Fibroblast of gingiva (primary cell): ENCODE results near the gene PCDH17.
A peak's percentile ranks its signal among the peaks of the same experiment; 100 is the strongest.

Experiments used
- DNase-seq: peaks from one replicate; pipeline ENCODE4 v3.0.0-alpha.2; 2011; ENCODE audit warnings: low read depth

Gene PCDH17, protein sequence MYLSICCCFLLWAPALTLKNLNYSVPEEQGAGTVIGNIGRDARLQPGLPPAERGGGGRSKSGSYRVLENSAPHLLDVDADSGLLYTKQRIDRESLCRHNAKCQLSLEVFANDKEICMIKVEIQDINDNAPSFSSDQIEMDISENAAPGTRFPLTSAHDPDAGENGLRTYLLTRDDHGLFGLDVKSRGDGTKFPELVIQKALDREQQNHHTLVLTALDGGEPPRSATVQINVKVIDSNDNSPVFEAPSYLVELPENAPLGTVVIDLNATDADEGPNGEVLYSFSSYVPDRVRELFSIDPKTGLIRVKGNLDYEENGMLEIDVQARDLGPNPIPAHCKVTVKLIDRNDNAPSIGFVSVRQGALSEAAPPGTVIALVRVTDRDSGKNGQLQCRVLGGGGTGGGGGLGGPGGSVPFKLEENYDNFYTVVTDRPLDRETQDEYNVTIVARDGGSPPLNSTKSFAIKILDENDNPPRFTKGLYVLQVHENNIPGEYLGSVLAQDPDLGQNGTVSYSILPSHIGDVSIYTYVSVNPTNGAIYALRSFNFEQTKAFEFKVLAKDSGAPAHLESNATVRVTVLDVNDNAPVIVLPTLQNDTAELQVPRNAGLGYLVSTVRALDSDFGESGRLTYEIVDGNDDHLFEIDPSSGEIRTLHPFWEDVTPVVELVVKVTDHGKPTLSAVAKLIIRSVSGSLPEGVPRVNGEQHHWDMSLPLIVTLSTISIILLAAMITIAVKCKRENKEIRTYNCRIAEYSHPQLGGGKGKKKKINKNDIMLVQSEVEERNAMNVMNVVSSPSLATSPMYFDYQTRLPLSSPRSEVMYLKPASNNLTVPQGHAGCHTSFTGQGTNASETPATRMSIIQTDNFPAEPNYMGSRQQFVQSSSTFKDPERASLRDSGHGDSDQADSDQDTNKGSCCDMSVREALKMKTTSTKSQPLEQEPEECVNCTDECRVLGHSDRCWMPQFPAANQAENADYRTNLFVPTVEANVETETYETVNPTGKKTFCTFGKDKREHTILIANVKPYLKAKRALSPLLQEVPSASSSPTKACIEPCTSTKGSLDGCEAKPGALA (N-terminal part only)

DNA sequence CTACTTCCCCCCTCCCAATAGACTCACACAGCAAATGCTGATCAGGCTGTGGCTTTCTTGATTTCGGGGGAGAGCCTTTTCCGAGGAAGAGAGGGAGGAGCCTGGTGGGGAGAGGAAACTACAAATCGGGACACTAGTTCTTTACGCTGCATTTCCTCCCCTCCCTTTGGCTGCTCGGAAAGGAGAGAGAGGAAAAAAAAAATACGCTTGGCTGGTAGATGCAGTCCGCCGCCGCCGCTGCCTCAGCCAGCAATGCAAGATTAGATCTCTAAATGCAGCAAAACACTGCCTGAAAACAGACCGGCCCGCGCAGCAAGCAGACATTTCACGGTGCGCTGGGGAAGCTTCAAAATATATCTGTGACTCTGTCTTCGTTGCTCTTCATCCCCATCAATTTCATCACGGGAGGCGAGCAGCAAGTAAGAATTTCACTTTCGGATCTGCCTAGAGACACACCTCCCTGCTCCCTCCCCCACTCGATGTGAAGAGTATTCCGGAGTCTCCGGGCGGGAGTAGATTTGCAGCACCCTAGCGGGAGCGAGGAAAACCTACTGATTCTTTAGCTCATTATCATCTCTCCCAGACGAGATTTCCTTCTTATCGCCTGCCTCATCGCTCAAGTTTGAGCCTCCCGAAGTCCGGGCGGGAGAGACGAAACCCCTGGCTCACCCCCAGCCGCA, at the start of gene PCDH17:
PCDH17 (plus strand) TSS at position 149 of the 680 bp plus-strand sequence. CDS start 803 bp downstream, outside the sequence.
- DNase-seq, result peak; percentile 6

DNA sequence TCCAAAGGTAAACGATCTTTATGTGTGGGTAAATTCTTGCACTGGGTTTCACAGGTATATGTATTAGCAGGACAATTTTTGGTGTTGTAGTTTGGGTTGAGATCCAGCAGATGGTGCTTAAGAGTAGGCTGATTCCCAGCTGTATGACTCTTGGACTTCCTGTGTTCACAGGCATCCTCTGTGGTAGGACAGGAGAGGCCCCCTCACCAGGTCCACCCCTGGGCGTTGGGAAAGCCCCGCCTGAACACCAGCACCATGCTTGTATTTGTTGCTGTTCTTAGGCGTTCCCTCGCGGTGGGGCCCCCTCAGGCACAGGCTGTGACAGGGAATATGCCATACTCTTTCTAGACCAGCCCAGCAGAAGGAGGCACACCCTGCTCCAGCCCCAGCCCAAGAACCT, 49.5 kb upstream of the PCDH17 start:
- DNase-seq, result no peak

DNA sequence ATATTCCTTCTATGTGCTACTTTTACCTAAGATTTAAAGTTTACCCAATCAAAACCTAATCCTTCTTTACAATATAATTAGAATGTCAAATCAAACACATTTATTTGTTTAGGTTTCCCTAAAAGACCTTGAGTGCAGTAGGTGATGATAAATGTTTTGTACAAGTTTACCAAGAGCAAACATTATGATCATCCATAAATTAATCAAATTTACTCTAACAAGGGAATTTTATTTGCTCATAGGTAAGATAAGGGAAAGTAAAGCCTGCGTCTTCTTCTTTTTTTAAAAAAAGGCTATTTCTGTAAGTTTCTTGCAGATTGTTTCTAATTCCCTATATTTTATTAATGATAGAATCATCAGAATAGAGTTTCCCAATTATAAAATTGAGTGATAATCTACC, 48.0 kb upstream of the PCDH17 start:
- no peak for DNase-seq

DNA sequence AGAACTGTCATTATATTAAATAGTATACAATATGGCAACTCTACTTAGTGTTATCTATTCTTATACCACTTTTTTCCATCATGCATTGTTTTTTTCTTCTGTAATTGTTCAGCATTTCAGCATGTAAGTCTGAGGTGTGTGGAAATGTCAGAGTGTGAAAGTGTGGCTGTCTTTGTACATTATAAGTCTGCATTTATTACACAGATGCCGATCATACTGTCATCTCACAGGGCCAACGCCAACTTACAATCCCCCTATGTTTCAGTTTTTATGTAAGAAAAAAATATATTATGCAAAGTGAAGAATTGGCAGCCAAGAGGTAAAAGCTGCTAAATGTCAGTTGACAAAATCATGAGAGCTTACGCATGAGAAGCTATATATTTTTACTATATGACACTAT, 42.9 kb upstream of the PCDH17 start:
- DNase-seq, result no peak

DNA sequence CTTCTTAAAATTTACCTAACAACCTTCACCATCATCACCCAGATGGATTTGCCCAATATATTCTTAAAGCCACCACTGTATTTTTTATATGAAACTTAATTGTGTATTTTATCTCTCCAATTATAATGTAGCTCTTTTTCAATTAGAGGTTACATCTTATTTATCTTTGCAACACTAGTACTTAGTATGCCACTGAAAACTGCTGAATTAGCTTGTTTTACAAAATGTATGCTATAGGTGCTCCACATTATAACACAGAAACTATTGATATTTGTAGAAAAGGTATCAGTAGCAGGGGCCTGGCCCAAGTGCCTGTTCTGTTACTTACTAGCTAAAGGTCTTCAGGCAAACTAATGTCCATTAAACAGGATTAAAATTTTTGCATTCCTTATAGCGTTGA, 35.8 kb upstream of the PCDH17 start:
- DNase-seq, result no peak

DNA sequence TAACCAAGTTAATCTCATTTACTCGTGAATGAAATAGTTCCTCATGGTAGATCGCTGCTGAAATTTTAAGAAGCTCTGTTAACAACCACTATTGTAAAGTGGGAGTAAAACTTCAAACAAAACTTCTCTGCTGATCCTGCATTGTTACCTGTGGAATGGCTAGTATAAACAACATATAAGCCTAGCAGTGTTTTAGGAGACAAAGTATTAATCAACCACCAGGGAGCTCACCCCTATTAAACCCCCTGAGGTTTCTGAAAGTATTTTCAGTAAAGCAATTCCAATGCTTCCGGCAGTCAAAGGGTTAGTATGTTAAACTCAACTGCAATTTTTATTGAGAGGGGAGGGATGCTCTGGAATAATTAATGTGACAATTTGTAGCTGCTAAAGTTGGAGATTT, 30.0 kb upstream of the PCDH17 start:
- no peak for DNase-seq

DNA sequence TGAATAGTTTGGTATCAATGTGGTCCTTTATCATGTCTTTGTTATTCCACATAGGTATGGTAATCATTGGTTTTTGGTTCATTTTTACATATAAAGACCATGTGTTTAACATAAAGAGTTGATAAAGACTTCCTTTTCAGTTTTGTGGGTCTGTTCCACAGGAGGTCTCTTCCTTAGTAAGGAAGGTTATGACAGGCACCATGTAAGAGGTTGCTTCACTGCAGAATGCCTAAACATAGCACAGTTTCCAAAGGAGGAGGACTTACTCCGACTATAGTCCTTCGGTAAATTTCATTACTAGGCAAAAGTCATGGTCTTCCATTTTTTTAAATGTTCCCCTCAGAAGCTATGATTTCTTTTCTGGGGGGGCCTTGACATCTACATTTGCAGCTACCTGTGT, 27.1 kb upstream of the PCDH17 start:
- no peak for DNase-seq

DNA sequence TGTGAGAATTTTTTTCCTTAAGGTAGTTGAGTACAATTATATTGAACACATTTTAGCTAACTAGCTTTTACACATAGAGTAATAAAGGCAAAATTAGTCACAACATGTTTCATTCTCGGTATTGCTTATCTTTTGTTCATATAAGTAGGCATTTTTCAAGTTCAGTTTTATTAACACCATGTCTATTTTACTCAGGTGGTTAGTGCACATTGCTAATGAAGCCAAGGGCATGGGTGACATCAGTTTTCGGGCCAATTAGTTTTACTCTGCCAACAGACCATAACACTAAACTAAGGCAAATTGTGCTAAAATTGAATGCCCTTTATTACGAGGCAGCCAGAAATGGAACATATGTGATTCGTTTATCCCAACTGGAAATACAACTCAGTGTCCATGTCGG, 19.6 kb upstream of the PCDH17 start:
- DNase-seq, result no peak

DNA sequence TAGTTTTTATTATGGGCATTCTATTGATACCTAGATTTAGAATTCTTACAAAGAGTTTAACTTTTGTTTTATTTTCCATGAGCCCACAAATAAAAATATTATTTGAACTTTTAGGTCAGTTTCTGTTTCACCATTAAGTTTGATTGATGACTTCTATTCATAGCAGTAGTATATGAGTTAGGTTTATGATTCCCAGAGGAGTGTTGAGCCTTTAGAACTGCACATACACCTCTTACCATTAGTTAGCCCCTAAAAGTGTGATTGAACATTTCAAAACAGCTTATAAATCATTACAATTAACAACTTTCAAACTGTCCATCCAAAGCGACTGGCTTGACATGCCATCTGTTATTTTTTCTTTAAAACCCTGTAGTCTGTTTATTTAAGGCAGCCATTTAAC, 19.0 kb upstream of the PCDH17 start:
- no peak for DNase-seq

DNA sequence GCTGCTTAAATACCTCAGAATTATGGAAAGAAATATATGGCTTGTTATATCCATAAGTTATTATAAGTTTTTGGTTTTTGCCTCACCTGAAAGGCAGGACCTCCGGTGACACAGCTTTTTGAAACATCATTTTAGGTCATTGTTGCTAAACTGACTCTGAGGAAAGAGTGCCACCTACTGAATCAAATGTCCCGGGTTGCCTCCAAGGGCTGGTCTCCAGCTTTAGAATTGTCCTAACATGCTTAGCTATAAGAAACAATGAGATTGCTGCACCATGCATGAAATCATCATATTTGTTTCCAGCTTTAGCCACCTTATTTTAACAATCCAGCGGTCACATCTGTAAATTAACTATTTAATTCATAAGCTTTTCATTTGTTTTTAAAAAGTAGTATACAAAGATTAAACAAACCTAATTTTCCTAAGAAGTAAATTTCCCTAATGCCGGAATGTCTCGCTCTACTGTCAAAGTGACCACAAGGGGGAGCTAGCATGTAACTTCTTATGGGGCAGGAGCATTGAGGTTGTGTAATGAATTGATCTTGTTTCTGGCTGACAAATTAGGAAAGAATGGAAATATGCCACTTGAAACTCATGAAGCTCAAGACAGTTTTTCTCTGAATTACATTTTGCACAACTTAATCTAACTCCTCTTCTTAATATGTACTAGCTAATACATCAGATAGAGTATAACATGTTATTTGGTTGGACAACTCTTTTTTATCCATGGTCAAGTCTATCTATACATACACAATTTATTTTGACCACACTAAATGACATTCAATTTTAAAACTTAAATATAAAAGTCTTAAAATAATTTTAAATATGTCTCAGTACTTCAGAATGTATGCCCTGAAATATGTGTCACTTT, 6.7 kb upstream of the PCDH17 start:
- peak; percentile 21 for DNase-seq

DNA sequence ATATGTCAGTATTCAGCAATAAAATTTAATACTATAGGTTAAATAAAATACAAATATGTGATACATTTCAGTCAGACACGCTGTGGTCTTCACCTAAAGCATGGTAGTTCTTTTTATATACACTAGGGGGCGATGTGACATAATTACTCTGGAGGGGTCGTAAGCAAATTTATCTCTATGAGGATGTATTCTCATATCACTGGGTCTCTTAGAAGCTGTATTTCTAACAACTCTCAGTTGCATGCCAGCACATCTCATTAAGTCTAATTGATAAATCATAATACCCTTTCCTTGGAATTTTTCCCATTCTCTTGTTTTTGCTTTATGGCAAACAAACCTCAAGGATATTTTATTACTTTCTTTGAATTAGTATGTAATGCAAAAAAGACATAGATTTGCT, 3.9 kb upstream of the PCDH17 start:
- no peak for DNase-seq

DNA sequence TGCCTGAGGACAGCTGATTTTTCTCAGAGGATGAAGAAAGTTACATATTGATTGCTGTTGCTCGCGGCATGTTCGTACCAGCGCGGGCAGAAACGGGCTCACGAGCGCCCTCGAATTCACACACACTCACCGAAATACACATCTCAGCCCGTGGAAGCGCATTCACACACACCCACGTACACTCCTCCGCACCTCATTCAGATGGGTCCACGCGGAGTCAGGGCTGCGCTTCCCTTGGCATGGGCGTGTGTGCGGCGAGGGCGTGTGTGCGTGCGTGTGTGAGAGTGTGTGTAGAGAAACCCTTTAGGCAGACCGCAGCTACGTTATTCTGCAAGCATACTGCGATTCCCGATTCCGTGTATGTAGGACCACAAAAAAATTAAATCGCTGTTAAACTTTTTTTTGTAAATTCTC, 2.1 kb upstream of the PCDH17 start:
- no peak for DNase-seq

DNA sequence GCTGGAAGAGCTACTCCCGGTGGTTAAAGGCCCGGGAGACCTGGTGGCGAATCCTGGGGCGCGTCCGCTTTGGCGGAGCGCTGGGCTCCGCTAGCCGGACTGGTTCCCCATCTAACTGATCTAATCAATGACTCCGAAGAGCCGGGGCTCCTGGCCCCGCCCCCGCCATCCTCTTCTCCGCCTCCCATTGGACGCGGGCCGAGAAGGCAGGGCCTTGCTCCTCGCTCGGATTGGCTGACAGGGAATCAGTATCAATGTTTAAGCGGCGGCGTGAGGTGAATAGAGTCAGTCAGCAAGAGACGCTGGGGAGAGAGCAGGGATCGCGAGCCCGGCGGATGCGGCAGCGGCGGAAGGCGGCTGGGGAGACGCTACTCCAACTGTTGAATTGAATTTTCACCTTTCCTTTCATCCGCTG, 1.7 kb upstream of the PCDH17 start:
- peak; percentile 40 for DNase-seq

DNA sequence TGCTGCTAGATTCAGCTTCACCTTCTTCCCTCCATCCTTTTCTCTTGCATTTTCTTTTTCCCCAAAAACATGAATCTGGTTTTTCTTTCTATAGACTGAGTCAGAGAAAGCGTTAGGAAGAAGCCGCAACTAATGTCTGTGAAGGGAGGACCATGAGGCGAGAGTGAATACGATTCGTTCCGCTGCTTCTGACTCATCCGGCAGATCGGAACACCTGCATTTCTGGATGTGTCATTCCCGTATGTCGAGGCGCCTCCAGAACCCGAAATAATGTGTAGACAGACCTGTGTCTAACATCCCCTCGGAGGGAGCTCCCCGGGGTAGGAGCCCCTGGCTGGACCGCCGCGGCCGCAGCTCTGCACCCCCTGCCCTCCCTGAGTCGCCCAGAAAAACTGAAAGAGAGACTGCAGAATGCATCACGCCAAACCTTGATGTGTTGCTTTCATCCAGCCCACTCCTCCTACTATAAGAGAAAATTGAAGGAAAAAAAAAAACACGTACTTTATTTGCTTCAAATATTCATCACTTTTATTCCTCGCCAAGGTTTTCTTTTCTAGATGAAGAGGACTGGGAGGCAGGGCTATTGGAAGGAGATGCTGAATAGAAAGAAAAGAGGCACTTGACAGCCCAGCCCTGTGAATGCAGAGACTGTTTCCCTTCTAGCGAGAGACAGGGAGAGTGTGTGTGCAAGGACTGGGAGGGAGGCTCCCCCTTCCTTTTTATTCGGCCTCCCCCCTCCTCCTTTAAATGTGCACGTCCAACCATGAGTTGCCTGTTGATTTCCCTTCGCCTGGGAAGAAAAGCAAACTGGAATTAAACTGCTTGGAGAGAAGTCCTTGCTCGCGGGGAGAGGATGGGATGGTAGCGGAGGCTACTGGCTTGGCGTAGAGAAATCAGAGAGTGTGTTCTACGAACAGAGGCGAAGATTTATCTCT, 616 bp upstream of the PCDH17 start:
- DNase-seq, result no peak

DNA sequence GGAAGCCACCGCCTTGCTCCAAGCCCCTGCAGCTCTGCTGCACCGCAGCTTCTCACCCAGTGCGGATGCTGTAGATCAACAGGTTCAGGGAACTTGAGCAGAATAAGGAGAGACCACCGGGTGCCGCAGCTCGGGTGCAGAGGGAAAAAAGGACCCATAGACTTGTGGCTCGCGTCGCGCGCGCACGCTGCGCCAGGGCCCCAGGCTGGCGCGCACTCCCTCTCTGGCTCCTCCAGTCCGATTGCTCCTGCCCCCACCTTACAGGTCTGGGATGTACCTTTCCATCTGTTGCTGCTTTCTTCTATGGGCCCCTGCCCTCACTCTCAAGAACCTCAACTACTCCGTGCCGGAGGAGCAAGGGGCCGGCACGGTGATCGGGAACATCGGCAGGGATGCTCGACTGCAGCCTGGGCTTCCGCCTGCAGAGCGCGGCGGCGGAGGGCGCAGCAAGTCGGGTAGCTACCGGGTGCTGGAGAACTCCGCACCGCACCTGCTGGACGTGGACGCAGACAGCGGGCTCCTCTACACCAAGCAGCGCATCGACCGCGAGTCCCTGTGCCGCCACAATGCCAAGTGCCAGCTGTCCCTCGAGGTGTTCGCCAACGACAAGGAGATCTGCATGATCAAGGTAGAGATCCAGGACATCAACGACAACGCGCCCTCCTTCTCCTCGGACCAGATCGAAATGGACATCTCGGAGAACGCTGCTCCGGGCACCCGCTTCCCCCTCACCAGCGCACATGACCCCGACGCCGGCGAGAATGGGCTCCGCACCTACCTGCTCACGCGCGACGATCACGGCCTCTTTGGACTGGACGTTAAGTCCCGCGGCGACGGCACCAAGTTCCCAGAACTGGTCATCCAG, 964 bp downstream of the PCDH17 start:
- DNase-seq, result no peak

DNA sequence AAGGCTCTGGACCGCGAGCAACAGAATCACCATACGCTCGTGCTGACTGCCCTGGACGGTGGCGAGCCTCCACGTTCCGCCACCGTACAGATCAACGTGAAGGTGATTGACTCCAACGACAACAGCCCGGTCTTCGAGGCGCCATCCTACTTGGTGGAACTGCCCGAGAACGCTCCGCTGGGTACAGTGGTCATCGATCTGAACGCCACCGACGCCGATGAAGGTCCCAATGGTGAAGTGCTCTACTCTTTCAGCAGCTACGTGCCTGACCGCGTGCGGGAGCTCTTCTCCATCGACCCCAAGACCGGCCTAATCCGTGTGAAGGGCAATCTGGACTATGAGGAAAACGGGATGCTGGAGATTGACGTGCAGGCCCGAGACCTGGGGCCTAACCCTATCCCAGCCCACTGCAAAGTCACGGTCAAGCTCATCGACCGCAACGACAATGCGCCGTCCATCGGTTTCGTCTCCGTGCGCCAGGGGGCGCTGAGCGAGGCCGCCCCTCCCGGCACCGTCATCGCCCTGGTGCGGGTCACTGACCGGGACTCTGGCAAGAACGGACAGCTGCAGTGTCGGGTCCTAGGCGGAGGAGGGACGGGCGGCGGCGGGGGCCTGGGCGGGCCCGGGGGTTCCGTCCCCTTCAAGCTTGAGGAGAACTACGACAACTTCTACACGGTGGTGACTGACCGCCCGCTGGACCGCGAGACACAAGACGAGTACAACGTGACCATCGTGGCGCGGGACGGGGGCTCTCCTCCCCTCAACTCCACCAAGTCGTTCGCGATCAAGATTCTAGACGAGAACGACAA, 1.8 kb downstream of the PCDH17 start:
- DNase-seq, result no peak

DNA sequence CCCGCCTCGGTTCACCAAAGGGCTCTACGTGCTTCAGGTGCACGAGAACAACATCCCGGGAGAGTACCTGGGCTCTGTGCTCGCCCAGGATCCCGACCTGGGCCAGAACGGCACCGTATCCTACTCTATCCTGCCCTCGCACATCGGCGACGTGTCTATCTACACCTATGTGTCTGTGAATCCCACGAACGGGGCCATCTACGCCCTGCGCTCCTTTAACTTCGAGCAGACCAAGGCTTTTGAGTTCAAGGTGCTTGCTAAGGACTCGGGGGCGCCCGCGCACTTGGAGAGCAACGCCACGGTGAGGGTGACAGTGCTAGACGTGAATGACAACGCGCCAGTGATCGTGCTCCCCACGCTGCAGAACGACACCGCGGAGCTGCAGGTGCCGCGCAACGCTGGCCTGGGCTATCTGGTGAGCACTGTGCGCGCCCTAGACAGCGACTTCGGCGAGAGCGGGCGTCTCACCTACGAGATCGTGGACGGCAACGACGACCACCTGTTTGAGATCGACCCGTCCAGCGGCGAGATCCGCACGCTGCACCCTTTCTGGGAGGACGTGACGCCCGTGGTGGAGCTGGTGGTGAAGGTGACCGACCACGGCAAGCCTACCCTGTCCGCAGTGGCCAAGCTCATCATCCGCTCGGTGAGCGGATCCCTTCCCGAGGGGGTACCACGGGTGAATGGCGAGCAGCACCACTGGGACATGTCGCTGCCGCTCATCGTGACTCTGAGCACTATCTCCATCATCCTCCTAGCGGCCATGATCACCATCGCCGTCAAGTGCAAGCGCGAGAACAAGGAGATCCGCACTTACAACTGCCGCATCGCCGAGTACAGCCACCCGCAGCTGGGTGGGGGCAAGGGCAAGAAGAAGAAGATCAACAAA, 2.6 kb downstream of the PCDH17 start:
- no peak for DNase-seq
